ENCODE data around the gene WIZ. TPM values are rescaled to one million over a fixed set of nuclear protein-coding genes. Genes with fewer than 3 reads are reported as not detected.

The WIZ gene
- total RNA-seq, 1 donor from 2014 or later: 2.4 TPM

DNA sequence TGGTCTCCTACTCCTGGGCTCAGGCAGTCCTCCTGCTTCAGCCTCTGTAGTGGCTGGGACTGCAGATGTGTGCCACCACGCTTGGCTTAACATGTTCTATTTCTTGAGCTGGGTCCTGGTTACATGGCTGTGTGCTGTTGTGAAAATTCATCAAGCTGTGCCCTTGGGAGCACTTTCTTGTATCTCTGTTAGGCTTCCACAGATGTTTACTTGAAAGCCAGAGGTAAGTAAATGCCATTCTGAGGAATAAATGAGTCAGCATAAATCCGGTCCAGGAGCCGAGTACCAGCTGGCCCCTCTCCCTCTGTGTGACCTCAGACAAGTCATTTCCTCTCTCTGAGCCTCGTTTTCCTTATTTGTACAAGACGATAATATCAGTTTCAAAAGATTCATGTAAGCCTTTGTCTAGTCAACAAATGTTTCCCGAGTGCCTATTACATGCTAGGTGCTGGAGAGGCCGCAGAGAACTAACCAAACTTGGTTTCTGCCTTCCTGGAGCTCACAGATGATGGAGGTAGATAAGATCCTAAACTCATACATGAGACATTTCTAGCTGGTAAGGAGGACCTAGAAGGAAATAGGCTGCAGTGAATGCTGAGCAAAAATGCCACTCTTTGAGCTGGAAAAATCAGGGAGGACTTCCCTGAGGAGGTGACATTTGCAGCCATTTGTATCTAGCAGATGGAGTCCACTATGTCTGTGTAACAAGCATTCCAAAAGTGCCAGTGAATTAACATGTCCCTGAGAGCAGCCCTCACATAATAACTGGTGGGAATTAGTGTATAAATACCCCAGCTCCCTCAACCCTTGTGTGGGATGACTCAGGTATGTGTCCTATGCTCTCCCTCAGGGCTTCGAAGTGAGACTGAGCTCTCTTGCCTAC lies 17.3 kb upstream of the WIZ start:
- TF ChIP-seq, protein P1, sequence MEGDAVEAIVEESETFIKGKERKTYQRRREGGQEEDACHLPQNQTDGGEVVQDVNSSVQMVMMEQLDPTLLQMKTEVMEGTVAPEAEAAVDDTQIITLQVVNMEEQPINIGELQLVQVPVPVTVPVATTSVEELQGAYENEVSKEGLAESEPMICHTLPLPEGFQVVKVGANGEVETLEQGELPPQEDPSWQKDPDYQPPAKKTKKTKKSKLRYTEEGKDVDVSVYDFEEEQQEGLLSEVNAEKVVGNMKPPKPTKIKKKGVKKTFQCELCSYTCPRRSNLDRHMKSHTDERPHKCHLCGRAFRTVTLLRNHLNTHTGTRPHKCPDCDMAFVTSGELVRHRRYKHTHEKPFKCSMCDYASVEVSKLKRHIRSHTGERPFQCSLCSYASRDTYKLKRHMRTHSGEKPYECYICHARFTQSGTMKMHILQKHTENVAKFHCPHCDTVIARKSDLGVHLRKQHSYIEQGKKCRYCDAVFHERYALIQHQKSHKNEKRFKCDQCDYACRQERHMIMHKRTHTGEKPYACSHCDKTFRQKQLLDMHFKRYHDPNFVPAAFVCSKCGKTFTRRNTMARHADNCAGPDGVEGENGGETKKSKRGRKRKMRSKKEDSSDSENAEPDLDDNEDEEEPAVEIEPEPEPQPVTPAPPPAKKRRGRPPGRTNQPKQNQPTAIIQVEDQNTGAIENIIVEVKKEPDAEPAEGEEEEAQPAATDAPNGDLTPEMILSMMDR (IDR thresholded peaks at IDR 0.05; ENCODE audit: insufficient read depth, low read length, severe bottlenecking): no peak
- FAIRE-seq (no peak), DNase-seq (ENCODE audit: low read depth) (peak; percentile 80)
- Histone ChIP-seq H3K4me3 (ENCODE audit: low read depth, low read length) (no peak overlapping the region), H3K27me3 (ENCODE audit: control insufficient read depth, insufficient read depth, low read length) (peaks cover 12% of the 10 kb centered on the region), H3K36me3 (ENCODE audit: control insufficient read depth, insufficient read depth, low read length) (no peaks in the 10 kb centered on the region)

DNA sequence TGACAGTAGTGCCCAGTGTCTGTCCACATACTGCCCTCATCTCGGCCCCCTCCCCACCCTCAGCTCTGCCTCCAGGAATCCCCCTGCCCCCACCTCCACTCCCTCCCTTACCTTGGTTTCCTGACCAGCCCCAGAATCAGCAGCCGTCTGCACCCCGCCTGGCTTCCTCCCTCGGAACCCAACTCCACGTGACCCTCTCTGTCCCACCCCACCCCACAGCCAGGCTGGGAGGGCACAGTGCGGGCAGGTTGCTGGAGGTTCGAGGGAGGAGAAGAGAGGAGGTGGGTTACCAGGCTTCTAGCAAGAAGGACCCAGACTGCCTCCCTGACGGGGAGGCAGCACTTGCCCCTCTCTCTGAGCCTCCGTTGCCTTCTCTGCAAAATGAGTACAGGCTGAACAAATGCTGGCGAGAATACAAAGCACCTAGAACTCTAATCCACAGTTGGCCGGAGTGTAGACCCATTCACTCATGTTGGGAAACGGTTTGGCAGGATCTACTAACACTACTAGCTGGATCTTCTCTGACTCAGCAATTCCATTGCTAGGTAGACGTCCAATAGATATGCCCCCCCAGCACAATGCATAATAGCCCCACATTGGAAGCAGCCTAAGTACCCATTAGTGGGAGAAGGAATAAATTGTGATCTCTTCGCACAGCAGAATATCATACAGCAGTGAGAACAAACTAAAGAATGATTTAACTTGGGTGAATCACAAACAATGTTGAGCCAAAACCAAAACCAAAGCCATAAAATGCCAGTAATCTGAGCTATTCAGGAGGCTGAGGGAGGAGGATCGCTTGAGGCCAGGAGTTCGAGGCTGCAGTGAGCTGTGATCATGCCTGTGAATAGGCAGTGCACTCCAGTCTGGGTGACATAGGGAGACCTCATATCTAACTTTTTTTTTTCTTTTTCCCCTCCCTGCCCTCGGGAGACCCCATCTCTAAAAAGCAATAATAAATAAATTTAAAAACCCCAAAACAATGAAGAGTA lies 14.9 kb upstream of the WIZ start, which contains the start of gene RASAL3:
Gene RASAL3, minus strand, starts transcription at position 151 of the 992 bp plus-strand sequence. CDS start 186 bp downstream, outside the sequence.
- TF ChIP-seq, protein P1 (IDR thresholded peaks at IDR 0.05; ENCODE audit: insufficient read depth, low read length, severe bottlenecking): no peak
- no peak for FAIRE-seq
- H3K27me3 ChIP-seq (ENCODE audit: control insufficient read depth, insufficient read depth, low read length): peaks cover 9% of the 10 kb centered on the region

DNA sequence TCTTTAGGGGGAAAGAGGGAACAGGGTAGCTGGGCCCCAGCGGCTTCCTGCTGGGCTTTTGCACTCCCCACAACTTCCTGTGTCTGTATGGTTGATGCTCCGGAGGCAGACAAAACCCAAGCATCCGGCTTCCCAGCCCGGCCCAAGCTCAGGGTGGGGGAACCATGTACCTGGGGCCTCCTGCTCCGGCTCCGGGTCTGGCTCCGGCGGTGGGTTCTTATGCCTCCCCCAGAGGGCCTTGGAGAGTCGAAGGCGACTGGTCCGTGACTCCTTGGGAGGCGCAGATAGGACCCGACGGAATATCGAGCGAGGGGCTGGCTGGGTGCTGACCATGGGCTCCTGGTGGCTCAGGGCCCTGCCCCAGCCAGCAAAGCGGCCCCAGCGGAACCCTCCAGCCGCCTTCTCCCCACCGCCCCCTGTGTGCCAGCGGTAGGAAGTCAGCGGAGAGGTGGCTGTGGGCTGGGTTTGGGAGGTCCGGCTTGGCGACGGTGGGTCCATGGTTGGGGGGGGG lies 14.2 kb upstream of the WIZ start:
- DNase-seq (ENCODE audit: low read depth) (no peak), FAIRE-seq (no peak)
- Histone ChIP-seq H3K36me3 (ENCODE audit: control insufficient read depth, insufficient read depth, low read length) (no peaks in the 10 kb centered on the region), H3K4me3 (ENCODE audit: low read depth, low read length) (no peak overlapping the region), H3K27me3 (ENCODE audit: control insufficient read depth, insufficient read depth, low read length) (peaks cover 1% of the 10 kb centered on the region)
- TF ChIP-seq, protein P1 (IDR thresholded peaks at IDR 0.05; ENCODE audit: insufficient read depth, low read length, severe bottlenecking): no peak

More for the DNA sequence above, 14.9 kb upstream of the WIZ start, which contains the start of gene RASAL3:
- H3K36me3 ChIP-seq (ENCODE audit: control insufficient read depth, insufficient read depth, low read length): no peaks in the 10 kb centered on the region
- H3K4me3 ChIP-seq (ENCODE audit: low read depth, low read length): no peak within 1 kb of the TSS
- no peak for DNase-seq (ENCODE audit: low read depth)

DNA sequence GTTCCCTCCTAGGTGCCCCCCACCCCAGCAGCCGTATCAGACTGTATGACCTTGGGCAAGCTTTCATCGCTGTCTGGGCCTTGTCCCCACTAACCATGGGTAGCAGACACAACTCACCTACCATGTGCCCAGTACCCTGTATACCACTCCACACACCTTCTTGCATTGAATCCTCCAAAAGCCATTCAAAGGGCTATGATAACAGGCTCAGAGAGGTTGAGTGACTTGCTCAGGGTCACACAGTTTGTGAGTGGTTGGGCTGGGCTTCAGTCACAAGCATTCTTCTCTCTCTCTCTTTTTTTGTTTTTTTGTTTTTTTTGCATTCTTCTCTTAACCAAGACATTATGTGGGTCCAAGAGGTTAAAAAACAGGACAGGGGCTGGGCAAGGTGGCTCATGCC lies 11.9 kb upstream of the WIZ start:
- FAIRE-seq: no peak

More for the DNA sequence above, 11.9 kb upstream of the WIZ start:
- Histone ChIP-seq H3K4me3 (ENCODE audit: low read depth, low read length) (no peak overlapping the region), H3K36me3 (ENCODE audit: control insufficient read depth, insufficient read depth, low read length) (no peaks in the 10 kb centered on the region), H3K27me3 (ENCODE audit: control insufficient read depth, insufficient read depth, low read length) (peaks cover 9% of the 10 kb centered on the region)
- TF ChIP-seq, protein P1 (IDR thresholded peaks at IDR 0.05; ENCODE audit: insufficient read depth, low read length, severe bottlenecking): no peak
- no peak for DNase-seq (ENCODE audit: low read depth)

Data from bronchial epithelial cell (primary cell).